ENCODE measurements around the gene MYO5A.

- TF ChIP-seq CTCF (IDR thresholded peaks at IDR 0.05) (no peak), IRF2 (CRISPR knock-in tag; IDR thresholded peaks at IDR 0.05; ENCODE audit: borderline replicate concordance, low read depth) (no peak), ZBTB21 (CRISPR knock-in tag; IDR thresholded peaks at IDR 0.05; ENCODE audit: borderline replicate concordance) (no peak), NR1H2 (CRISPR knock-in tag; IDR thresholded peaks at IDR 0.05) (no peak), ZNF263 (CRISPR knock-in tag; IDR thresholded peaks at IDR 0.05; ENCODE audit: low read depth) (no peak), ATF1 (CRISPR knock-in tag; IDR thresholded peaks at IDR 0.05) (no peak), TCF7 (CRISPR knock-in tag; IDR thresholded peaks at IDR 0.05; ENCODE audit: low read depth) (no peak), E2F4 (CRISPR knock-in tag; IDR thresholded peaks at IDR 0.05; ENCODE audit: borderline replicate concordance, low read depth) (no peak), CREB1 (CRISPR knock-in tag; IDR thresholded peaks at IDR 0.05) (no peak)
- TF ChIP-seq, protein P1, sequence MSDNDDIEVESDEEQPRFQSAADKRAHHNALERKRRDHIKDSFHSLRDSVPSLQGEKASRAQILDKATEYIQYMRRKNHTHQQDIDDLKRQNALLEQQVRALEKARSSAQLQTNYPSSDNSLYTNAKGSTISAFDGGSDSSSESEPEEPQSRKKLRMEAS (CRISPR knock-in tag; IDR thresholded peaks at IDR 0.05), result no peak
- TF ChIP-seq, protein P2, sequence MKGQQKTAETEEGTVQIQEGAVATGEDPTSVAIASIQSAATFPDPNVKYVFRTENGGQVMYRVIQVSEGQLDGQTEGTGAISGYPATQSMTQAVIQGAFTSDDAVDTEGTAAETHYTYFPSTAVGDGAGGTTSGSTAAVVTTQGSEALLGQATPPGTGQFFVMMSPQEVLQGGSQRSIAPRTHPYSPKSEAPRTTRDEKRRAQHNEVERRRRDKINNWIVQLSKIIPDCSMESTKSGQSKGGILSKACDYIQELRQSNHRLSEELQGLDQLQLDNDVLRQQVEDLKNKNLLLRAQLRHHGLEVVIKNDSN (CRISPR knock-in tag; IDR thresholded peaks at IDR 0.05), result no peak
Observed at GRCh38 chr15:52540374-52541012, 11.8 kb upstream of the MYO5A start.
